Measurements from ENCODE around the gene BICRA. TPM values are rescaled to one million over a fixed set of nuclear protein-coding genes. Genes with fewer than 3 reads are reported as not detected.

BICRA gene
- total and polyA plus RNA-seq, 2 of the 8 experiments (the other 6 are each of a cell fraction or from before 2014, with no cell fraction given) = 1.5 to 29.2 TPM

GRCh38 chr19:47707135-47707925 lies 98.4 kb downstream of the BICRA start:
- CTCF ChIA-PET (ENCODE audit: partially characterized antibody) = interaction anchor here (0.6 to 24.9 kb wide), 50 partner anchors 8 to 1963 kb away, joined by 3 to 436 read pairs (median 4); partner anchors contain the start of genes KPTN and NOP53
- Histone ChIP-seq H3K27ac (ENCODE audit: low read depth, low read length) (no peak overlapping the region), H3K9ac (replicated peaks in 1 of 4; ENCODE audit: extremely low read depth in 1 of 4, low read depth in 3 of 4, low read length in 3 of 4) (no peak overlapping the region), H3K14ac (ENCODE audit: insufficient read length) (no peak overlapping the region), H3K23me2 (ENCODE audit: low read depth, low read length) (no peaks in the 10 kb centered on the region), H3K79me1 (ENCODE audit: low read depth, low read length) (no peaks in the 10 kb centered on the region), H3K4ac (replicated peaks; ENCODE audit: insufficient read length, low read depth, low read length) (no peak overlapping the region), H4K8ac (ENCODE audit: extremely low read depth, insufficient read depth, low read length) (0 out of 2 replicates have a peak overlapping the region, but pooled peaks have one; percentile 90), H3K36me3 (ENCODE audit: control insufficient read depth in 2 of 4, insufficient read depth in 4 of 4, low read length in 3 of 4) (peaks cover 0 to 4% (median 0%) of the 10 kb centered on the region in 4 experiments; a peak in 4 of 8 replicates), H4K91ac (replicated peaks; ENCODE audit: insufficient read length, low read length) (no peak overlapping the region), H2BK12ac (ENCODE audit: low read depth, low read length) (no peak overlapping the region), H3K4me1 (replicated peaks in 1 of 4; ENCODE audit: control insufficient read depth in 3 of 4, insufficient read depth in 4 of 4, low read length in 3 of 4) (no peaks in the 10 kb centered on the region), H2BK120ac (replicated peaks; ENCODE audit: low read depth, low read length) (no peak overlapping the region), H2BK20ac (ENCODE audit: low read length) (no peak overlapping the region), H3K4me2 (ENCODE audit: insufficient read depth in 1 of 2, low read depth in 2 of 2, low read length in 2 of 2) (peak overlapping the region in 1 of 2 experiments; percentile 36; a peak in 1 of 4 replicates), H4K20me1 (replicated peaks in 1 of 2; ENCODE audit: control insufficient read depth in 1 of 2, insufficient read depth in 2 of 2, low read length in 2 of 2) (no peaks in the 10 kb centered on the region), H3K27me3 (replicated peaks in 1 of 4; ENCODE audit: control insufficient read depth in 3 of 4, extremely low read depth in 1 of 4, insufficient read depth in 3 of 4, low read length in 3 of 4) (no peaks in the 10 kb centered on the region), H2BK5ac (ENCODE audit: low read depth, low read length) (no peak overlapping the region), H2BK15ac (ENCODE audit: low read length) (no peak overlapping the region), H3K56ac (replicated peaks; ENCODE audit: insufficient read length, low read depth, low read length) (no peak overlapping the region), H2AFZ (ENCODE audit: low read length) (0 out of 2 replicates have a peak overlapping the region, but pooled peaks have one; percentile 28), H4K5ac (ENCODE audit: insufficient read length, low read depth, low read length) (no peak overlapping the region), H3K23ac (ENCODE audit: insufficient read length) (no peak overlapping the region), H3K4me3 (ENCODE audit: extremely low read depth in 1 of 4, insufficient read depth in 2 of 4, low read depth in 3 of 4, low read length in 4 of 4) (no peak overlapping the region), H3K79me2 (ENCODE audit: control insufficient read depth in 1 of 2, insufficient read depth in 2 of 2, low read length in 2 of 2) (no peaks in the 10 kb centered on the region), H3K18ac (ENCODE audit: extremely low read depth, low read length) (no peak overlapping the region), H2AK5ac (ENCODE audit: low read depth, low read length) (no peak overlapping the region; the same call in 1 of the 2 replicates), H3K9me3 (ENCODE audit: insufficient read depth in 2 of 2, low read depth in 1 of 2, low read length in 1 of 2) (no peaks in the 10 kb centered on the region)
- FAIRE-seq (peak; percentile 83), DNase-seq (ENCODE audit: low read depth in 1 of 2, low spot score in 2 of 2) (peak in 1 of 2 experiments; percentile 94)
- WGBS, 2 experiments (ENCODE audit: extremely low coverage in 1 of 2, insufficient coverage in 1 of 2, insufficient read length in 1 of 2, insufficient replicate concordance in 2 of 2, low coverage in 1 of 2, low lambda C conversion rate in 2 of 2, missing lambda C conversion rate in 1 of 2) = 36% methylated on average over 22 of the region's 22 CpGs; no CpG with 5 or more reads in 1 of the 2 experiments
- POLR2A ChIA-PET (ENCODE audit: partially characterized antibody) = interaction anchor here (0.8 to 2.1 kb wide), 11 partner anchors 9 to 279 kb away, joined by 3 to 10 read pairs (median 4); partner anchors contain the start of gene SLC8A2
- TF ChIP-seq SIX5 (IDR thresholded peaks at IDR 0.05; ENCODE audit: low read depth, low read length) (no peak), POLR2A (IDR thresholded peaks at IDR 0.05; ENCODE audit: control extremely low read depth in 1 of 2, low read depth in 2 of 2, low read length in 2 of 2) (no peak), POU5F1 (IDR thresholded peaks at IDR 0.05; ENCODE audit: low read depth, low read length) (no peak), CTBP2 (IDR thresholded peaks at IDR 0.05; ENCODE audit: borderline replicate concordance, insufficient read depth, insufficient read length, low read length) (no peak), YY1 (IDR thresholded peaks at IDR 0.05; ENCODE audit: low read depth, low read length) (peak; percentile 78; the same call in 1 of the 2 replicates), SIN3A (conservative IDR thresholded peaks at IDR 0.05 in 1 of 2, IDR thresholded peaks at IDR 0.05 in 1 of 2; ENCODE audit: low read depth in 1 of 2, low read length in 2 of 2) (peak in 1 of 2 experiments; percentile 45; a peak in 1 of 4 replicates), MAFK (IDR thresholded peaks at IDR 0.05; ENCODE audit: low read depth, low read length) (no peak), GTF2F1 (IDR thresholded peaks at IDR 0.05; ENCODE audit: borderline replicate concordance, low read depth, low read length) (no peak), JUND (IDR thresholded peaks at IDR 0.05; ENCODE audit: low read length) (no peak), TCF12 (IDR thresholded peaks at IDR 0.05; ENCODE audit: low read depth, low read length) (no peak), ZNF274 (IDR thresholded peaks at IDR 0.05; ENCODE audit: borderline replicate concordance, extremely low read depth, low read length) (no peak), KDM1A (IDR thresholded peaks at IDR 0.05; ENCODE audit: borderline replicate concordance, low read length) (peak; percentile 98)

Data from H1 (cell line).